ENCODE results near the gene COL18A1.

DNA sequence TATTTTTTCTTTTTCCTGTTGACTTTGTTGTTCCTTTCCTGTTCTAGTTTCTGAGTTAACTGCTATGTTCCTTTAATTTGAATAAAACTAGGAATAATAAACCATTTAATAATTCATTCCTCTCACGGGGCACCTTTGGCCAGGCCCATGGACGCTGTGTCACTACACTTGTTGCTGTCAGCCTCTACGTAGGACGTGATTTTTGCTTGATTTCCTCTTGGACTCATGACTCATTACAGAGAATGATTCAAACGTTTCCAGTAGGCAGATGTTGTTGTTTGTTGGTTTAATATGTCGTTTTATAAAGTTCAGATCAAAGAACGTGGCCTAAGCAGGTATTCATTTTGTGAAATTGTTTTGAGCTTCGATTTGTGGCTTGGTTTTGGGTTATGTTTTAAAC, 146.4 kb downstream of the COL18A1 start:
- TF ChIP-seq POLR2AphosphoS5 (IDR thresholded peaks at IDR 0.05; ENCODE audit: control insufficient read depth, insufficient read depth, low read depth, low read length) (no peak), IFI16 (CRISPR knock-in tag; IDR thresholded peaks at IDR 0.05) (no peak), EGR1 (conservative IDR thresholded peaks at IDR 0.05) (no peak; the same call in 1 of the 2 replicates), EZH2 (IDR thresholded peaks at IDR 0.05; ENCODE audit: borderline replicate concordance, low read depth, low read length) (no peak), ZNF398 (CRISPR knock-in tag; IDR thresholded peaks at IDR 0.05) (no peak), HINFP (tag; conservative IDR thresholded peaks at IDR 0.05; ENCODE audit: low read depth) (no peak), MAZ (CRISPR knock-in tag; conservative IDR thresholded peaks at IDR 0.05 in 1 of 2, IDR thresholded peaks at IDR 0.05 in 1 of 2) (no peak), KLF16 (IDR thresholded peaks at IDR 0.05) (no peak), HIVEP1 (CRISPR knock-in tag; IDR thresholded peaks at IDR 0.05) (no peak), ESRRA (IDR thresholded peaks at IDR 0.05; ENCODE audit: borderline replicate concordance, low read depth) (no peak), COPS2 (conservative IDR thresholded peaks at IDR 0.05) (no peak)
- TF ChIP-seq, protein P1, sequence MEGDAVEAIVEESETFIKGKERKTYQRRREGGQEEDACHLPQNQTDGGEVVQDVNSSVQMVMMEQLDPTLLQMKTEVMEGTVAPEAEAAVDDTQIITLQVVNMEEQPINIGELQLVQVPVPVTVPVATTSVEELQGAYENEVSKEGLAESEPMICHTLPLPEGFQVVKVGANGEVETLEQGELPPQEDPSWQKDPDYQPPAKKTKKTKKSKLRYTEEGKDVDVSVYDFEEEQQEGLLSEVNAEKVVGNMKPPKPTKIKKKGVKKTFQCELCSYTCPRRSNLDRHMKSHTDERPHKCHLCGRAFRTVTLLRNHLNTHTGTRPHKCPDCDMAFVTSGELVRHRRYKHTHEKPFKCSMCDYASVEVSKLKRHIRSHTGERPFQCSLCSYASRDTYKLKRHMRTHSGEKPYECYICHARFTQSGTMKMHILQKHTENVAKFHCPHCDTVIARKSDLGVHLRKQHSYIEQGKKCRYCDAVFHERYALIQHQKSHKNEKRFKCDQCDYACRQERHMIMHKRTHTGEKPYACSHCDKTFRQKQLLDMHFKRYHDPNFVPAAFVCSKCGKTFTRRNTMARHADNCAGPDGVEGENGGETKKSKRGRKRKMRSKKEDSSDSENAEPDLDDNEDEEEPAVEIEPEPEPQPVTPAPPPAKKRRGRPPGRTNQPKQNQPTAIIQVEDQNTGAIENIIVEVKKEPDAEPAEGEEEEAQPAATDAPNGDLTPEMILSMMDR (IDR thresholded peaks at IDR 0.05 in 2 of 3, conservative IDR thresholded peaks at IDR 0.05 in 1 of 3; ENCODE audit: insufficient read depth in 2 of 3, low read depth in 1 of 3, low read length in 3 of 3), result no peak
- TF ChIP-seq, protein P2, sequence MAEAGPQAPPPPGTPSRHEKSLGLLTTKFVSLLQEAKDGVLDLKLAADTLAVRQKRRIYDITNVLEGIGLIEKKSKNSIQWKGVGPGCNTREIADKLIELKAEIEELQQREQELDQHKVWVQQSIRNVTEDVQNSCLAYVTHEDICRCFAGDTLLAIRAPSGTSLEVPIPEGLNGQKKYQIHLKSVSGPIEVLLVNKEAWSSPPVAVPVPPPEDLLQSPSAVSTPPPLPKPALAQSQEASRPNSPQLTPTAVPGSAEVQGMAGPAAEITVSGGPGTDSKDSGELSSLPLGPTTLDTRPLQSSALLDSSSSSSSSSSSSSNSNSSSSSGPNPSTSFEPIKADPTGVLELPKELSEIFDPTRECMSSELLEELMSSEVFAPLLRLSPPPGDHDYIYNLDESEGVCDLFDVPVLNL (CRISPR knock-in tag; IDR thresholded peaks at IDR 0.05; ENCODE audit: low read depth), result no peak
- TF ChIP-seq, protein P3, sequence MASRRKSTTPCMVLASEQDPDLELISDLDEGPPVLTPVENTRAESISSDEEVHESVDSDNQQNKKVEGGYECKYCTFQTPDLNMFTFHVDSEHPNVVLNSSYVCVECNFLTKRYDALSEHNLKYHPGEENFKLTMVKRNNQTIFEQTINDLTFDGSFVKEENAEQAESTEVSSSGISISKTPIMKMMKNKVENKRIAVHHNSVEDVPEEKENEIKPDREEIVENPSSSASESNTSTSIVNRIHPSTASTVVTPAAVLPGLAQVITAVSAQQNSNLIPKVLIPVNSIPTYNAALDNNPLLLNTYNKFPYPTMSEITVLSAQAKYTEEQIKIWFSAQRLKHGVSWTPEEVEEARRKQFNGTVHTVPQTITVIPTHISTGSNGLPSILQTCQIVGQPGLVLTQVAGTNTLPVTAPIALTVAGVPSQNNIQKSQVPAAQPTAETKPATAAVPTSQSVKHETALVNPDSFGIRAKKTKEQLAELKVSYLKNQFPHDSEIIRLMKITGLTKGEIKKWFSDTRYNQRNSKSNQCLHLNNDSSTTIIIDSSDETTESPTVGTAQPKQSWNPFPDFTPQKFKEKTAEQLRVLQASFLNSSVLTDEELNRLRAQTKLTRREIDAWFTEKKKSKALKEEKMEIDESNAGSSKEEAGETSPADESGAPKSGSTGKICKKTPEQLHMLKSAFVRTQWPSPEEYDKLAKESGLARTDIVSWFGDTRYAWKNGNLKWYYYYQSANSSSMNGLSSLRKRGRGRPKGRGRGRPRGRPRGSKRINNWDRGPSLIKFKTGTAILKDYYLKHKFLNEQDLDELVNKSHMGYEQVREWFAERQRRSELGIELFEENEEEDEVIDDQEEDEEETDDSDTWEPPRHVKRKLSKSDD (conservative IDR thresholded peaks at IDR 0.05; ENCODE audit: low read length), result no peak
